Left ventricle myocardium inferior (tissue), 1 donor: ENCODE measurements around the gene TAOK1. TPM values are rescaled to one million over a fixed set of nuclear protein-coding genes. Genes with fewer than 3 reads are reported as not detected.

ENCODE experiments used
- DNase-seq: peaks from one replicate; pipeline ENCODE4 v3.0.0-alpha.2; 2020
- H3K27ac ChIP-seq: fragments of 200-600 bp; replicated peaks from 2 replicates; pipeline ENCODE4 v1.8.0; 2021
- H3K27me3 ChIP-seq: fragments of 200-600 bp; 2 replicates; pipeline ENCODE4 v1.8.0; 2021; ENCODE audit warnings: low read depth
- H3K36me3 ChIP-seq: fragments of 200-600 bp; 2 replicates; pipeline ENCODE4 v1.8.0; 2021
- H3K4me1 ChIP-seq: fragments of 200-600 bp; 2 replicates; pipeline ENCODE4 v1.8.0; 2021
- H3K4me3 ChIP-seq: fragments of 200-600 bp; 2 replicates; pipeline ENCODE4 v1.8.0; 2021; ENCODE audit warnings: mild to moderate bottlenecking, moderate library complexity
- H3K9me3 ChIP-seq: fragments of 200-600 bp; replicated peaks from 2 replicates; pipeline ENCODE4 v1.8.0; 2021
- CTCF ChIP-seq: fragments of 200-600 bp; IDR thresholded peaks from 2 replicates; pipeline ENCODE4 v1.8.0; 2021; ENCODE audit warnings: antibody characterized with exemption, mild to moderate bottlenecking, borderline replicate concordance
- intact Hi-C: fragments of 100-400 bp; cut with micrococcal nuclease; formaldehyde crosslinking; loops from one replicate; pipeline ENCODE4 v1.11.0; 2022
- total RNA-seq: library from RNA; stranded (reverse); fragmentation: NEBNext Ultra II Directional; extraction: Animal tissue kit (Norgen Biotek cat#: 25700); gene quantifications from one replicate; pipeline ENCODE4 v1.2.1, GENCODE V29; 2021
- donor health status: DM: no; HTN: yes; CAD: no; lungs with severe emphysema.

The TAOK1 gene
- total RNA-seq, 1 donor from 2014 or later, result 50.7 TPM

GRCh38 chr17:29559640-29560039, 169.5 kb downstream of the TAOK1 start:
- H3K27ac ChIP-seq, result no peak overlapping the region

GRCh38 chr17:29560316-29560715, 170.2 kb downstream of the TAOK1 start:
- Histone ChIP-seq H3K4me3 (no peak overlapping the region), H3K27ac (no peak overlapping the region), H3K9me3 (no peaks in the 10 kb centered on the region), H3K36me3 (peaks cover 12% of the 10 kb centered on the region), H3K4me1 (peaks cover 28% of the 10 kb centered on the region), H3K27me3 (no peaks in the 10 kb centered on the region)
- TF ChIP-seq CTCF, result no peak
- intact Hi-C loops, result no loop called here
- DNase-seq, result no peak

More at GRCh38 chr17:29559640-29560039, 169.5 kb downstream of the TAOK1 start:
- intact Hi-C loops, result no loop called here
- H3K9me3 ChIP-seq, result no peaks in the 10 kb centered on the region
- no peak for DNase-seq
- peaks cover 12% of the 10 kb centered on the region for H3K36me3 ChIP-seq
- no peak for TF ChIP-seq CTCF
- peaks cover 21% of the 10 kb centered on the region for H3K4me1 ChIP-seq
- no peaks in the 10 kb centered on the region for H3K27me3 ChIP-seq
- no peak overlapping the region for H3K4me3 ChIP-seq

- H3K27ac ChIP-seq, result peak overlapping the region; percentile 20
Observed at GRCh38 chr17:29561554-29562517, 171.7 kb downstream of the TAOK1 start.

GRCh38 chr17:29562615-29563014, 172.5 kb downstream of the TAOK1 start:
- DNase-seq, result no peak
- Histone ChIP-seq H3K27ac (no peak overlapping the region), H3K4me3 (no peak overlapping the region), H3K27me3 (no peaks in the 10 kb centered on the region), H3K9me3 (no peaks in the 10 kb centered on the region), H3K4me1 (peaks cover 48% of the 10 kb centered on the region), H3K36me3 (peaks cover 12% of the 10 kb centered on the region)
- no peak for TF ChIP-seq CTCF
- intact Hi-C loops, result no loop called here

More at GRCh38 chr17:29561554-29562517, 171.7 kb downstream of the TAOK1 start:
- no peak overlapping the region for H3K4me3 ChIP-seq
- H3K27me3 ChIP-seq, result no peaks in the 10 kb centered on the region
- no peaks in the 10 kb centered on the region for H3K9me3 ChIP-seq
- H3K36me3 ChIP-seq, result peaks cover 12% of the 10 kb centered on the region
- no peak for TF ChIP-seq CTCF
- intact Hi-C loops, result no loop called here
- DNase-seq, result no peak
- H3K4me1 ChIP-seq, result peaks cover 42% of the 10 kb centered on the region

- H3K27me3 ChIP-seq, result no peaks in the 10 kb centered on the region
- H3K9me3 ChIP-seq, result no peaks in the 10 kb centered on the region
- no peak overlapping the region for H3K27ac ChIP-seq
- no peak for DNase-seq
- intact Hi-C loops, result no loop called here
- peaks cover 12% of the 10 kb centered on the region for H3K36me3 ChIP-seq
- no peak overlapping the region for H3K4me3 ChIP-seq
- peaks cover 58% of the 10 kb centered on the region for H3K4me1 ChIP-seq
- TF ChIP-seq CTCF, result no peak
Observed at GRCh38 chr17:29563816-29564215, 173.7 kb downstream of the TAOK1 start.
